SU-DHL-6 (cell line): ENCODE data around the gene INPP5B.

Experiments
- H2AFZ ChIP-seq: fragments of 200-600 bp; sonication (generic); 2 replicates; pipeline ENCODE4 v1.6.1; 2014; ENCODE audit warnings: low read depth, mild to moderate bottlenecking, moderate library complexity, mixed read lengths, antibody characterized with exemption, low read length; ENCODE audit not compliant: severe bottlenecking
- H3F3A ChIP-seq: fragments of 200-600 bp; shearing (Covaris generic); 2 replicates; pipeline ENCODE4 v1.6.0; 2016; ENCODE audit warnings: antibody characterized with exemption, mild to moderate bottlenecking; ENCODE audit not compliant: insufficient read depth
- H3K27ac ChIP-seq: fragments of 200-600 bp; sonication (generic); 2 replicates; pipeline ENCODE4 v1.5.1; 2016; ENCODE audit warnings: low read depth, mild to moderate bottlenecking, low read length, moderate library complexity, mixed read lengths
- H3K27me3 ChIP-seq: fragments of 200-600 bp; sonication (generic), shearing (Covaris generic); 2 replicates; pipeline ENCODE4 v1.6.0; 2014; ENCODE audit warnings: mild to moderate bottlenecking, low read length
- H3K36me3 ChIP-seq: fragments of 200-600 bp; sonication (generic); 2 replicates; pipeline ENCODE4 v1.6.1; 2014; ENCODE audit warnings: mild to moderate bottlenecking, low read length, mixed read lengths
- H3K4me2 ChIP-seq: fragments of 300-600, 200-600 bp; shearing (Covaris generic), sonication (generic); 2 replicates; pipeline ENCODE4 v1.6.0; 2014; ENCODE audit warnings: low read length, low read depth, mild to moderate bottlenecking; ENCODE audit not compliant: poor library complexity, severe bottlenecking
- H3K4me3 ChIP-seq: fragments of 200-600 bp; sonication (generic); 2 replicates; pipeline ENCODE4 v1.5.1; 2014; ENCODE audit warnings: antibody characterized with exemption, low read length, mild to moderate bottlenecking, mixed read lengths; ENCODE audit not compliant: insufficient read depth, poor library complexity, severe bottlenecking
- H3K79me2 ChIP-seq: fragments of 200-600 bp; sonication (generic); 2 replicates; pipeline ENCODE4 v1.6.1; 2014; ENCODE audit warnings: mild to moderate bottlenecking, low read length, moderate library complexity; ENCODE audit not compliant: insufficient read depth
- H3K9ac ChIP-seq: fragments of 200-600 bp; sonication (generic); 2 replicates; pipeline ENCODE4 v1.7.0; 2014; ENCODE audit warnings: mild to moderate bottlenecking, low read length
- H3K9me2 ChIP-seq: fragments of 200-600 bp; sonication (generic); replicated peaks from 2 replicates; pipeline ENCODE4 v1.6.1; 2014; ENCODE audit warnings: low read length; ENCODE audit not compliant: insufficient read depth
- H3K9me3 ChIP-seq: fragments of 200-600 bp; sonication (generic); 2 replicates; pipeline ENCODE4 v1.6.1; 2014; ENCODE audit warnings: low read length, mixed read lengths; ENCODE audit not compliant: insufficient read depth
- H4K20me1 ChIP-seq: fragments of 200-600 bp; sonication (generic); 2 replicates; pipeline ENCODE4 v1.6.1; 2014; ENCODE audit warnings: low read depth, mild to moderate bottlenecking, antibody characterized with exemption, low read length, moderate library complexity, mixed read lengths
- CTCF ChIP-seq: fragments of 200-600 bp; sonication (generic); IDR thresholded peaks from one replicate; pipeline ENCODE4 v1.5.1; 2017; ENCODE audit warnings: antibody characterized with exemption, mild to moderate bottlenecking, low read length, moderate library complexity; ENCODE audit not compliant: insufficient read depth, poor library complexity, severe bottlenecking
- EZH2phosphoT487 ChIP-seq: fragments of 200-600 bp; sonication (generic), shearing (Covaris generic); conservative IDR thresholded peaks from 2 replicates; pipeline ENCODE4 v1.6.1; 2018; ENCODE audit warnings: mild to moderate bottlenecking, antibody characterized with exemption, low read length, moderate library complexity, mixed read lengths

INPP5B gene

DNA sequence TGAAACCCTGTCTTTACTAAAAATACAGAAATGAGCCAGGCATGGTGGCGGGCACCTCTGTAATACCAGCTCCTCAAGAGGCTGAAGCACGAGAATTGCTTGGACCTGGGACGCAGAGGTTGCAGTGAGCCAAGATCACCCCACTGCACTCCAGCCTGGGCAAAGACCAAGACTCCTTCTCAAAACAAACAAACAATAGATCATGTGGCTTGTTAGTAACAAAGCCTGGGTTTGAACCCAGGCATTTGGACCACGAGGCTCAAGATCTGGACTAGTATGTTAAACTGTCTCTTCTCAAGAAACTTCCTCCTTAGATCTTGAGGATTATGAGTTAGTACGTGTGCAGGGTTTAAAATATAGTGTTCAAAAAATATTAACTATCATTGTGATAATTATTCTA lies 1.6 kb downstream of the INPP5B start:
- Histone ChIP-seq H3K27ac (no peak overlapping the region), H3K4me2 (no peak overlapping the region)

GRCh38 chr1:37944816-37945215 lies 2.0 kb downstream of the INPP5B start:
- H4K20me1 ChIP-seq: no peaks in the 10 kb centered on the region
- H3K36me3 ChIP-seq: no peaks in the 10 kb centered on the region
- H3K79me2 ChIP-seq: no peaks in the 10 kb centered on the region

More for the DNA sequence above, 1.6 kb downstream of the INPP5B start:
- Histone ChIP-seq H3K9ac (no peak overlapping the region), H4K20me1 (no peaks in the 10 kb centered on the region), H3K9me2 (no peaks in the 10 kb centered on the region), H3F3A (no peaks in the 10 kb centered on the region), H3K79me2 (no peaks in the 10 kb centered on the region), H2AFZ (no peak overlapping the region), H3K27me3 (no peaks in the 10 kb centered on the region), H3K4me3 (no peak overlapping the region), H3K36me3 (no peaks in the 10 kb centered on the region), H3K9me3 (no peaks in the 10 kb centered on the region)
- no peak for TF ChIP-seq EZH2phosphoT487
- TF ChIP-seq CTCF: no peak

GRCh38 chr1:37944086-37944763 lies 2.6 kb downstream of the INPP5B start:
- Histone ChIP-seq H3K9ac (no peak overlapping the region), H3K4me3 (no peak overlapping the region), H2AFZ (no peak overlapping the region), H3F3A (no peaks in the 10 kb centered on the region), H3K9me2 (no peaks in the 10 kb centered on the region), H4K20me1 (no peaks in the 10 kb centered on the region), H3K9me3 (no peaks in the 10 kb centered on the region), H3K27ac (no peak overlapping the region), H3K79me2 (no peaks in the 10 kb centered on the region), H3K4me2 (no peak overlapping the region), H3K27me3 (no peaks in the 10 kb centered on the region), H3K36me3 (no peaks in the 10 kb centered on the region)
- TF ChIP-seq EZH2phosphoT487 (no peak), CTCF (no peak)

More at GRCh38 chr1:37944816-37945215, 2.0 kb downstream of the INPP5B start:
- no peak for TF ChIP-seq CTCF
- TF ChIP-seq EZH2phosphoT487: no peak
- Histone ChIP-seq H2AFZ (no peak overlapping the region), H3K4me3 (no peak overlapping the region), H3F3A (no peaks in the 10 kb centered on the region), H3K27ac (no peak overlapping the region), H3K9ac (no peak overlapping the region), H3K27me3 (no peaks in the 10 kb centered on the region), H3K9me2 (no peaks in the 10 kb centered on the region), H3K9me3 (no peaks in the 10 kb centered on the region), H3K4me2 (no peak overlapping the region)
